AG09319 (cell line): ENCODE results near the gene VMP1.

Source experiments
- DNase-seq: peaks from one replicate; pipeline ENCODE4 v3.0.0-alpha.2; 2010; ENCODE audit warnings: low read depth; ENCODE audit errors: extremely low read depth
- TF ChIP-seq, protein P1 (sequence below): IDR thresholded peaks from 2 replicates; pipeline ENCODE4 v1.5.1; 2011; ENCODE audit warnings: low read depth, mild to moderate bottlenecking, inconsistent platforms, low read length, moderate library complexity

VMP1 gene

DNA sequence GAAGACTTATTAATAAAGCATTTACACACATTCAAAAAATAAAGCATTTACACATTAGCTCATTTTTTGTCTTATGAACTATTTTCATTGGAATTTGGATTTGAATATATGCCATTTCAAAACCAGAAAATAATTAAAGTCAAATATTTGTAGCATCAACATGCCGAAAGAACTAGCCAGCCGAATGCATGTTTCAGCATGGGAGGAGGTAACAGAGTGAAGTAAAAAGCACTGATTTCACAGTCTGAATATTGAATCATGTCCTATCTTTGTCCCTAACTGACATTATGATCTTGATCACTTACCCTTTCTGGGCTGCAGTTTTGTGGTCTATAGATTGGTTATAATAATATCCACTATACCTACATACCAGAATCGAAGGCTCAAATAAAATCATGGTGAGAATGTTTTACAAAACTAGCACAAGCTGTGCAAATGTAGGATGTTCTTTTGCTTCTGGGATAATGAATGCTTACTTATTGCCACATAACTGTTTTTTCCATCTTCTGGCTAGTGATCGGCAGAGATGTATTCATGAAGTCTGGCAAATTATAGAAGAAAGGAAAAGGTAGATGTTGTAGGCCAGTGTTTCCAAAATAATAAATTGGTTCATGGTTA is 100.5 kb downstream of the VMP1 start:
- DNase-seq: no peak
- TF ChIP-seq, protein P1, sequence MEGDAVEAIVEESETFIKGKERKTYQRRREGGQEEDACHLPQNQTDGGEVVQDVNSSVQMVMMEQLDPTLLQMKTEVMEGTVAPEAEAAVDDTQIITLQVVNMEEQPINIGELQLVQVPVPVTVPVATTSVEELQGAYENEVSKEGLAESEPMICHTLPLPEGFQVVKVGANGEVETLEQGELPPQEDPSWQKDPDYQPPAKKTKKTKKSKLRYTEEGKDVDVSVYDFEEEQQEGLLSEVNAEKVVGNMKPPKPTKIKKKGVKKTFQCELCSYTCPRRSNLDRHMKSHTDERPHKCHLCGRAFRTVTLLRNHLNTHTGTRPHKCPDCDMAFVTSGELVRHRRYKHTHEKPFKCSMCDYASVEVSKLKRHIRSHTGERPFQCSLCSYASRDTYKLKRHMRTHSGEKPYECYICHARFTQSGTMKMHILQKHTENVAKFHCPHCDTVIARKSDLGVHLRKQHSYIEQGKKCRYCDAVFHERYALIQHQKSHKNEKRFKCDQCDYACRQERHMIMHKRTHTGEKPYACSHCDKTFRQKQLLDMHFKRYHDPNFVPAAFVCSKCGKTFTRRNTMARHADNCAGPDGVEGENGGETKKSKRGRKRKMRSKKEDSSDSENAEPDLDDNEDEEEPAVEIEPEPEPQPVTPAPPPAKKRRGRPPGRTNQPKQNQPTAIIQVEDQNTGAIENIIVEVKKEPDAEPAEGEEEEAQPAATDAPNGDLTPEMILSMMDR: no peak

DNA sequence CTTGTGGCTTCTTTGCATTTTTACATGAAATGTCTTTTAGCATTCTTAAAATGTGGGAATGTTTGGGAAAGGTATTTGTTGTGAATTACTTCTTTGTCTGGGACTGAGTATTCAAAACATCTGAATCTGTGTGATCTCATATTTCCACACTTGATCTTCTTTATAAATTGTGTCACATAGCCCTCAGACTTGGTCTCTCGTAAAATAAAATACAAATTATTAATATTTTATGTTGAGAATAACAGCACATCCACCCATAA is 103.4 kb downstream of the VMP1 start:
- TF ChIP-seq, protein P1: no peak
- DNase-seq: no peak

DNA sequence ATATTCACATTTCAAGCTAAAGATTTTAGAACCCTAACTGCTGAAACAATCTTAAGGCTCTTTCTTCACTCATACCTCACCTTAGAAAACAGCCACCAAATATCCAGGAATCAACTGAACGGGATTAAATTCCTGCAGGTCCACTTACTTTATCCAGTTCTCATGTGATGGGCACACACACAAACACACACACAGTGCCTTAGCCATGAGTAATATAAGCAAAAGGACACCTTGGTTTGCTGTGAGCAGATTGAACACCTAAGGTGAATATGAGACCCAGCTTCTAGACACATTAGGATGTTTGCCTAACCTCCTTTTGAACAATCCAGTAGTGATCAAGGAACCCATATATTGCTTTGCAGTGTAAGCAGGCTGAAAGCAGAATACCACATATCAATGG is 103.8 kb downstream of the VMP1 start:
- DNase-seq: no peak
- TF ChIP-seq, protein P1: no peak

DNA sequence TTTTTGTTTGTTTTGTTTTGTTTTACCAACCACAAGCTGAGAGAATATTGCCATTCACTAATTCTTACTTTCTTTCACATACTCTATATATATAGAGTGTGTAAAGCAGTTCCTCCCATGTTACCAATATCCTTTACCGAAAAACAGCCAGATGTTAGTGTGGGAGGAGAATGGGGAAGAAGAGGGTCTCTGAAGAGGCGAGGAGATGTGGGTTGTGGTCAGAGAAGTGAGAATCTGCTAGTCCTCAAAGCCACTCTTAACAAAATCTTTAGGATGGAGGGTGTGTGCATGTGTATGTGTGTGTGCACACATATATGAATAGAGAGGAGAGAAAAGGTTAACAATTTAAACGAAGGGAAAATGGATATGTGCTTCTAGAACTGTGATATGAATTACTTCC is 104.7 kb downstream of the VMP1 start:
- TF ChIP-seq, protein P1: no peak
- DNase-seq: no peak

DNA sequence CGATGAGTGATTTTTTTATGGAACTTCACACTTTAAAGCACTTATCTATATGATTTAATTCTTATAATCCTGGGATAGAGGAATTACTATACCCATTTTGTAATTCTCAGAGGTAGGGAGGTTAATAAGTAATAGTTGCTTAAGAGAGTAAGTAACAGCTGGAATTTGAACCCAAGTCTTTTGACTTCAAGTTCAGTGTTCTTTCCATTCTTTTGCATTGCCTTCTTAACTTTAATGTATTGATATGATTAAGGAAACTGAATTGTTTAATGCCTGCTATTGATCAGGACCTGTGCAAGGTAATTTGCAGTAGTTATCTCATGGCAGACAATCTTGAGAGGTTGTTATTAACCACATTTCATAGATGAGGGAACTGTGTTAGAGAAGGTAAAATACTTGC is 106.8 kb downstream of the VMP1 start:
- TF ChIP-seq, protein P1: no peak

DNA sequence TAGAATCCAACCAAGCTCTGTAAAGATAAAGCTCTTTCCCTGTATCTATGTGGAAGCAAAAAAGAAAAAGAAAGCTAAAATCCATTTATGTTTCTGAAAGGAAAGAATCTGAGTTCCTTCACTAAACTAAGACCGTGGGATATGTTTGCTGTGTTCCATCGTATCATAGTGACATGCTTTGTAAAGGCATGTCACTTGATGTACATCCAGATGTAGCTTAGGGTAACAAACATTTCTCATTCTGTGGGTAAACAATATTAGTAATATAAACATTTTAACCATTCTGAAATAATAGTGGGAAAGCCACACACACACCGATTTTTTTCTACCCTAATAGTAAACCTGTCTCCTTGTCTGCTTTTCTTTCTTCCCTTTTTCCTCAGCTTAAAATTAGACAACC is 107.2 kb downstream of the VMP1 start:
- TF ChIP-seq, protein P1: no peak

More for the DNA sequence above, 106.8 kb downstream of the VMP1 start:
- DNase-seq: no peak

DNA sequence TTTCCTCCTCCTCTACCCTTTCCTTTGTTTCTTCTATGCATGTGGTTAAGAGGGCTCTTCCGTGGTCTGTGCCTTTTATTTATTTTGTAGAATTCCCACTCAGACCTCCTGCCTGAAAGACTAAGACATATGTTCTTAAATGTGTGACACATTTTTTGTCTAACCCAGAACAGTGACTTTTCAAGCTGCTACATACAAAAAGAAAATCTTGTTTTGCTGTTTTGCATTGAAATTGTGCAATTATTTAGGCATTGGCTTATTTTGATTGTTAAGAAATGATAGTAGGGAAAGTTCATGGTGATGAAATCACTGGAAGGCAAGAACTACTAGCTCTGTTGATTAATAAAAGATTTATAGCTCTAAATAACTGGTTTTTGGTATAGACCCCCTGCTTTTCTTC is 108.5 kb downstream of the VMP1 start:
- TF ChIP-seq, protein P1: no peak
- DNase-seq: no peak

More for the DNA sequence above, 107.2 kb downstream of the VMP1 start:
- no peak for DNase-seq
